ENCODE results near the gene GRPEL1. TPM values are rescaled to one million over a fixed set of nuclear protein-coding genes. Genes with fewer than 3 reads are reported as not detected.
"Not testable (repeated sequence)": the region's sequence is repeated elsewhere in the genome, so short reads cannot be mapped to it uniquely, and the experiment has no call there.

GRPEL1 gene
- total and polyA plus RNA-seq, 9 of the 15 experiments (the other 6 are each of a cell fraction or from before 2014, with no cell fraction given) = 43.4 to 192 (median 86.6) TPM

- TF ChIP-seq PHF8 (IDR thresholded peaks at IDR 0.05; ENCODE audit: borderline replicate concordance, low read length) = peak; percentile 86
These were observed 35.3 kb upstream of the GRPEL1 start (continued) for GRCh38 chr4:7103031-7103606.

- Histone ChIP-seq H3K4me1 (replicated peaks in 1 of 2; ENCODE audit: control insufficient read depth in 2 of 2, insufficient read depth in 2 of 2, low read length in 2 of 2) (peaks cover 17 to 30% of the 10 kb centered on the region in 2 experiments), H2AFZ (ENCODE audit: low read depth, low read length) (peak overlapping the region; percentile 98), H3K4me2 (ENCODE audit: insufficient read depth, low read length) (peak overlapping the region; percentile 82), H3K4me3 (peak overlapping the region; percentile 56), H3K9ac (ENCODE audit: insufficient read depth in 1 of 2, low read depth in 2 of 2, low read length in 2 of 2) (peak overlapping the region; percentile 45 to 81; a peak in 2 of 4 replicates), H3K27me3 (ENCODE audit: control insufficient read depth in 2 of 2, insufficient read depth in 2 of 2, low read length in 2 of 2) (peaks cover 16 to 39% of the 10 kb centered on the region in 2 experiments)
- H3K9me1 ChIP-seq (ENCODE audit: control insufficient read depth, insufficient read depth, low read length); H4K20me1 ChIP-seq (replicated peaks; ENCODE audit: control insufficient read depth, insufficient read depth, low read length); intact Hi-C loops (cut with micrococcal nuclease); ATAC-seq; H3K27ac ChIP-seq (ENCODE audit: extremely low read depth, low read depth, low read length); BruUV-seq (replicated peaks); H3K79me2 ChIP-seq (ENCODE audit: control insufficient read depth, insufficient read depth, low read length); H3K36me3 ChIP-seq (ENCODE audit: control insufficient read depth, insufficient read depth, low read length); CTCF ChIA-PET (ENCODE audit: low intra/inter-chr PET ratio); H3K9me3 ChIP-seq (replicated peaks; ENCODE audit: control insufficient read depth, insufficient read depth, low read depth, low read length); FAIRE-seq; DNase-seq (ENCODE audit: extremely low read depth in 1 of 4, low spot score in 3 of 4); in situ Hi-C loops (cut with MboI); TF ChIP-seq CEBPG (CRISPR knock-in tag; IDR thresholded peaks at IDR 0.05): not testable (repeated sequence)
- 32% methylated on average over 12 of the region's 12 CpGs for WGBS (ENCODE audit: insufficient coverage, low coverage, missing lambda C conversion rate)
- POLR2A ChIA-PET = interaction anchor here (0.8 to 1.8 kb wide), 2 partner anchors 43 to 193 kb away, joined by 3 to 5 read pairs; partner anchors contain the start of gene TBC1D14
- TF ChIP-seq CEBPG (tag; conservative IDR thresholded peaks at IDR 0.05 in 1 of 2, IDR thresholded peaks at IDR 0.05 in 1 of 2) (0 out of 4 replicates have a peak, but pooled peaks of 1 of the 2 experiments have one; percentile 7), CEBPB (tag; IDR thresholded peaks at IDR 0.05) (peak; percentile 39)
These were observed 34.6 kb upstream of the GRPEL1 start for GRCh38 chr4:7102516-7102909.

Data from K562 (cell line).